ENCODE measurements around the gene RELA. TPM values are rescaled to one million over a fixed set of nuclear protein-coding genes. Genes with fewer than 3 reads are reported as not detected.
A peak's percentile ranks its signal among the peaks of the same experiment; 100 is the strongest.

The RELA gene
- total and polyA plus RNA-seq, 2 donors (not counting 1 experiment from before 2014, with no cell fraction given): 124 to 154 TPM

GRCh38 chr11:65652511-65653228 is 10.0 kb downstream of the RELA start:
- H2AFZ ChIP-seq (ENCODE audit: insufficient read depth, low read depth, low read length, poor library complexity, severe bottlenecking): peak overlapping the region; percentile 59
- TF ChIP-seq, protein P1, sequence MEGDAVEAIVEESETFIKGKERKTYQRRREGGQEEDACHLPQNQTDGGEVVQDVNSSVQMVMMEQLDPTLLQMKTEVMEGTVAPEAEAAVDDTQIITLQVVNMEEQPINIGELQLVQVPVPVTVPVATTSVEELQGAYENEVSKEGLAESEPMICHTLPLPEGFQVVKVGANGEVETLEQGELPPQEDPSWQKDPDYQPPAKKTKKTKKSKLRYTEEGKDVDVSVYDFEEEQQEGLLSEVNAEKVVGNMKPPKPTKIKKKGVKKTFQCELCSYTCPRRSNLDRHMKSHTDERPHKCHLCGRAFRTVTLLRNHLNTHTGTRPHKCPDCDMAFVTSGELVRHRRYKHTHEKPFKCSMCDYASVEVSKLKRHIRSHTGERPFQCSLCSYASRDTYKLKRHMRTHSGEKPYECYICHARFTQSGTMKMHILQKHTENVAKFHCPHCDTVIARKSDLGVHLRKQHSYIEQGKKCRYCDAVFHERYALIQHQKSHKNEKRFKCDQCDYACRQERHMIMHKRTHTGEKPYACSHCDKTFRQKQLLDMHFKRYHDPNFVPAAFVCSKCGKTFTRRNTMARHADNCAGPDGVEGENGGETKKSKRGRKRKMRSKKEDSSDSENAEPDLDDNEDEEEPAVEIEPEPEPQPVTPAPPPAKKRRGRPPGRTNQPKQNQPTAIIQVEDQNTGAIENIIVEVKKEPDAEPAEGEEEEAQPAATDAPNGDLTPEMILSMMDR (IDR thresholded peaks at IDR 0.05): no peak
- peaks cover 22 to 44% of the 10 kb centered on the region in 2 donors for H3K4me1 ChIP-seq (ENCODE audit: control insufficient read depth in 2 of 2, insufficient read depth in 2 of 2, low read length in 2 of 2)
- DNase-seq: peak; percentile 98
- peak overlapping the region; percentile 67 for H3K9ac ChIP-seq (ENCODE audit: low read length)
- peak overlapping the region; percentile 90 to 93 for H3K27ac ChIP-seq (ENCODE audit: low read length in 2 of 2)
- H3K27me3 Mint-ChIP-seq: no peaks in the 10 kb centered on the region
- ChIA-PET POLR2A (interaction anchor here (0.5 to 4.8 kb wide), 13 partner anchors 9 to 236 kb away, joined by 3 to 116 read pairs (median 4); partner anchors contain the start of genes CFL1, FIBP, KAT5 and PCNX3), CTCF (interaction anchor here (0.7 to 5.0 kb wide), 6 partner anchors 11 to 112 kb away, joined by 3 to 50 read pairs (median 12); partner anchors contain the start of genes KAT5, RELA, RNASEH2C and SIPA1)
- H3K4me3 ChIP-seq (ENCODE audit: control extremely low read depth in 1 of 5, extremely low read depth in 1 of 5, insufficient read depth in 1 of 5, low read depth in 2 of 5, low read length in 4 of 5): peak overlapping the region; percentile 22 to 74 (median 69)
- peak overlapping the region; percentile 98 for H3K27ac Mint-ChIP-seq
- peak overlapping the region; percentile 79 for H3K4me2 ChIP-seq (replicated peaks; ENCODE audit: low read depth, low read length, poor library complexity, severe bottlenecking)
- peak overlapping the region; percentile 96 for H3K4me3 Mint-ChIP-seq
- H3K9me3 Mint-ChIP-seq (ENCODE audit: insufficient read depth): no peaks in the 10 kb centered on the region
- H3K4me1 Mint-ChIP-seq: peaks cover 57% of the 10 kb centered on the region
- peak; percentile 89 for ATAC-seq (ENCODE audit: low read depth)
- H3K36me3 ChIP-seq (replicated peaks in 1 of 2; ENCODE audit: control extremely low read depth in 1 of 2, control insufficient read depth in 1 of 2, extremely low read depth in 1 of 2, insufficient read depth in 2 of 2, low read length in 1 of 2): peaks cover 0 to 83% of the 10 kb centered on the region in 2 experiments
- no peaks in the 10 kb centered on the region for H3K9me3 ChIP-seq (ENCODE audit: control extremely low read depth in 1 of 3, control insufficient read depth in 2 of 3, insufficient read depth in 1 of 3, low read length in 2 of 3)
- H4K20me1 ChIP-seq (ENCODE audit: control insufficient read depth, insufficient read depth, low read length, poor library complexity, severe bottlenecking): peaks cover 65% of the 10 kb centered on the region
- H3K79me2 ChIP-seq (ENCODE audit: control insufficient read depth, insufficient read depth, low read length): peaks cover 4% of the 10 kb centered on the region
- intact Hi-C loops (cut with micrococcal nuclease): loop anchor here (1.0 kb wide), 7 partner anchors 11 to 112 kb away; partner anchors contain the start of genes KAT5, PCNX3 and ZNRD2
- no peaks in the 10 kb centered on the region for H3K27me3 ChIP-seq (replicated peaks in 1 of 4; ENCODE audit: control extremely low read depth in 1 of 4, control insufficient read depth in 3 of 4, insufficient read depth in 4 of 4, low read length in 3 of 4)
- under 1% methylated on average over 68 of the region's 68 CpGs for WGBS (ENCODE audit: insufficient coverage)

Data from B cell (primary cell).